ENCODE data around the gene PKD1.

The PKD1 gene

DNA sequence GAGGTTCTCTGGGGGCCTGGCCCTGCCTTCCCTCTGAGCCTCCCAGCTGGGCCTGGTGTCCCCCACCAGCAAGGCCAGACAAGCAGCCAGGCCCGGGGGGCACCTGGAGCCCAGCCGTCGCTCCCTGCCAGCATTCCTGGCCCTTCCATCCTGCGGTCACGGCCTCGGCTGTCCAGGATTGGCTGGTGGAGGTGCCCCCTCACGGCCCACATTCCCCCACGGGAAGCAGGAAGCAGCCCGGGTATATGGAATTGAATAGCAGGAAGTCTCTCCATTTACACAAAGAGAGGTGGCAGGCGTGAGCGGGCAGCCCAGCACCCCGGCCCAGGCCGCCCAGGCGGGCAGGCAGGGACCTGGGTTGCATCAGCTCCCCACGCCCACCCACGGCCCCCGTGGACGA, 34.4 kb upstream of the PKD1 start:
- DNase-seq (ENCODE audit: low read depth in 2 of 2), result no peak

DNA sequence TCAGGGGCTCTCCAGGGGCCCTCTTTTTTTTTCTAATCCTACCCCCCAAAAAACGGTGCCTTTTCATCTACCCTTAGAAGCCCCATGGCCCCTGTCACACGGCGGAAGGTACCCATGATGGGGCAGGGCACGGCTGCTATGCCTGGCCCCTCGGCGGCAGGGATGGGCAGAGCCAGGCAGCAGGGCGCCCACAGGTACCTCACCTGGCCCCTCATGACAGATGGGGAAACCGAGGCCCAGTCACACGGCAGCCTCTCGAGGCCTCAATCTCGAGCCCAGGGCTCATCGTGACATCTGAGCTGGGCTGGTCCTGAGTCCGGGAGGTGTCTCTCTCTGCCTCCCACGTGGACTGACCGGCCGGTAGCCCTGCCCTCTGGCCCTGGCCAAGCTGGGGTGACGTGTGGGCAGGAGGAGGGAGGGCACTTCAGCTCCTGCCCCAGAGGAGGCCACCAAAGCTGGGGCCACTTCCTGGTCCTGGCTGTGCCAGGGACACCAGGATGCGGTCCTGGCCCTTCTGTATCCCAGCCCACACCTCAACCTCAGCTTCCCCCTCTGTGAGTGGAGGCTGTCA, 31.5 kb upstream of the PKD1 start:
- no peak for DNase-seq (ENCODE audit: low read depth in 2 of 2)

GRCh38 chr16:2166263-2167067, 30.8 kb upstream of the PKD1 start:
- DNase-seq (ENCODE audit: low read depth in 2 of 2), result no peak

- no peak for DNase-seq (ENCODE audit: low read depth in 2 of 2)
These were observed 30.2 kb upstream of the PKD1 start for GRCh38 chr16:2165861-2166260.

GRCh38 chr16:2163211-2163881, 27.6 kb upstream of the PKD1 start:
- DNase-seq (ENCODE audit: low read depth in 2 of 2), result no peak

DNA sequence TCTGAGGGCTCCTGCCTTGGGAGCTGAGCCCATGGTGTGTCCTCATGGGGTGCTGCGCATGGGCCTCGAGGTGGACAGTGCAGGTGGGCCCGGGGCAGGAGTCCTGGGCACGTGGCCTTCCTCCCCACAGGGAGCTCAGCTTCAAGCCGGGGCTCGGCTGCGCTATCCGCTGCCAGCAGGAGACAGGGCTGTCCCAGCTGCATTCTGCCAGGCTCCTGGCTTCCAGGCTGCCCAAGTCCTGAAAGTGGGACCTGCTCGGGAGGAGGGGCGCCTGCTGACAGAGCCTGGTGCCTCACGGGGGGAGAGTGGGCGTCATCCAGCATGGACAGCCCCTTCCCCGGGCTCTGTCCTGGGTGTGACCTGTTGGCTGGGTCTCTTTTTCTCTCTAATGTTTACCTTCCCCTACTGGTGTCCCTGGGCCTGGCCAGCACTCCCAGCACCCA, 27.0 kb upstream of the PKD1 start:
- DNase-seq (ENCODE audit: low read depth in 2 of 2), result no peak

DNA sequence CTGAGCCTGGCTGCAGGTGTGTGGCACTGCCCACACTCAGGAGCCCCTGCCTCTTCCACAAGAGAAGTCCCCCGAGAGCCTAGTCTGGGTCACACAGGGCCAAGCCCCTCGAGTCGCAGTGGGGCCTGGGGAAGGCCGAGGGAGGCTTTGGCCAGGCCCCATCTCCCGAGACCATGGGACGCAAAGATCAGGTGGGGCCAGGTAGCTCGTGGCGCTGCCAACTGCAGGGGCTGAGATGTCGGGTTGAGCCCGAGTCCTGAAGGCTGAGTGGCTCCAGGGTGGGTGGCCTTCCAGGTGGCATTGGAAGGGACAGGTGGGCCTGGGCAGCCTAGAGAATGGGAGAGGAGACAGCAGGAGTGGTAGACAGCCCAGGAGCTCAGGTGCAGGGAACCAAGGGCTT, 26.2 kb upstream of the PKD1 start:
- no peak for DNase-seq (ENCODE audit: low read depth in 2 of 2)

- DNase-seq (ENCODE audit: low read depth in 2 of 2), result no peak
These were observed 25.3 kb upstream of the PKD1 start for GRCh38 chr16:2160915-2161551.

- no peak for DNase-seq (ENCODE audit: low read depth in 2 of 2)
These were observed 23.6 kb upstream of the PKD1 start for GRCh38 chr16:2159175-2159838.

GRCh38 chr16:2158262-2158638, 22.6 kb upstream of the PKD1 start:
- no peak for DNase-seq (ENCODE audit: low read depth in 2 of 2)

DNA sequence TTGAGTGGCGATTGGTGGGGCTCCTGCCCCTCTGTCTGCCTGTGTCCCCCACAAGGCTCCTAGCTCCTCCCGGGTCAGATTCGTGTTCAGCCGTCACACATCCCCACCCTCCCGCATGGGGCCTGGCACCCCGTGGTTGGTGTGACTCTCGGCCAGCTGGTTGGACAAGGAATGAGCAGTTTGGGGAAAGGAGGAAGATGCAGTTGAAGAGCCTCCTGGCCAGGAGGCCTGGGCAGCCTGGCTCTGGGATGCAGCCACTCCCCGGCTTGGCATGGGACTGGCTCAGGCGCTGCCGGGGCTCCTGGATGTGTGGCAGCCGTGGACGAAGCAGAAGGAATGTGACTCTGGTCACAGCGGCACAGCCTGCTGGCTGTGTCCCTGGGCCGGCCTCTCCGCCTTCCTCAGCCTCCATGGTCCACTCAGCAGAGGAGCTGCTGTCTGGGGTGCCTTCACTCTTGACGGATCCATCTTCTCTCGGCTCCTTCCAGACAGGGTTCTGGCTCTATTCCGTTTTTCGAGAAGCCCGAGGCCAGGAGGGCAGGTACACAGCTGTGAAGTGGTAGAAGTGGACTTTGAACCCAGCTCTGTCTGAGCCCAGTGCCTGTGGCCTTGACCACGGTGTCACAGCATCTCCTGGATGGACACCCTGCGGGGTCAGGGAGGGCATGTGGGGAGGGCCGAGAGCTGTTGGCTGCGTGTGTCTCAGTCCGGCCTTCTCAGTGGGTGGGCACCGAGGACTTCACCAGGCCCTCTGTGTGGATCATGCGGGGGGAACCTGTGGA, 22.0 kb upstream of the PKD1 start:
- DNase-seq (ENCODE audit: low read depth in 2 of 2), result no peak

DNA sequence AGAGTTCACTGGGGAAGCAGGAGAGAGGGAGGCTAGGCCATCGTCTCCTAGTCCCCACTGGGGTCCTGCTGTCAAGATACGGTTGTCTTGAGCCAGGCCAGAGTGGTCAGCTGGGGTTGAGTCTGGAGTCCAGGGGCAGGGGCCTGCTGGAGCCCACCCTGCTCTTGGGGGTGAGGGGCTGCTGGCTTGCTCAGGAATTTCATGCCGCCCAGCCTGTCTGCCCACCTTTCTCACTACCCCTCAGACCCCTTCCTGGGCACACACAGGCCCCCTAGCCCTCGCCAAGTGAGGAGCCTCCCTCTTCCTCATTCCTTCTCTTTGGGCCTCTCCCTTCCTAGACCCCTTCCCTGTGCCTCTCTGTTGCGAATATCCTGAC, 21.1 kb upstream of the PKD1 start:
- no peak for DNase-seq (ENCODE audit: low read depth in 2 of 2)

GRCh38 chr16:2155977-2156848, 20.5 kb upstream of the PKD1 start:
- no peak for DNase-seq (ENCODE audit: low read depth in 2 of 2)

GRCh38 chr16:2155091-2155950, 19.6 kb upstream of the PKD1 start, which contains the start of gene TRAF7:
Gene TRAF7 (plus strand): TSS chr16:2155782. CDS start chr16:2163921, 8,139 bp downstream.
- peak; percentile 97 for DNase-seq (ENCODE audit: low read depth in 2 of 2)

DNA sequence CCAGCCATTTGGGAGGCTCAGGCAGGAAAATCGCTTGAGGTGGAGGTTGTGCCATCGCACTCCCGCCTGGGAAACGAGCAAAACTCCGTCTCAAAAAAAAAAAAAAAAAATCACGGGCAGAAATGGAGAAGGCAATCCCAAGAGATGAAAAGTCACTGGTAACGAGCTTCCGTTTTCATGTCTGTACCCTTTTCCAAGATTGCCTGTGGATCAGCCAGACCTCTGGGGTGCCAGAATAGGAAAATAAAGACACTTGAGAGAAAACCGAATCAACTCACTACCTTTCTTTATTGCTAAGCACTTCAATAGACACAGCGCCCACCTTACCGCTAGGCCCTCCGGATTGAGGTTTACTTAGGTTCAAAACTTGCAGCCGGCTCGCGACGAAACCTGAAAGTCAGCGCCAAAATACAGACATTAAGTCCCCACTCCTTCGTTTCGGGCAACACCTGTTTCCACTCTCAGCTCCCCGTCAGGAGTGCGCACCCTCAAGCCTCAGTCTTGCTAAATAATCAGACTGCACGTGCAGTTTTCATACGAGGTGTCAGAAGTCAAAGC, 18.9 kb upstream of the PKD1 start:
- no peak for DNase-seq (ENCODE audit: low read depth in 2 of 2)

GRCh38 chr16:2152695-2153506, 17.2 kb upstream of the PKD1 start:
- DNase-seq (ENCODE audit: low read depth in 2 of 2), result no peak

- DNase-seq (ENCODE audit: low read depth in 2 of 2), result no peak
These were observed 15.7 kb upstream of the PKD1 start for GRCh38 chr16:2151188-2152091.

Measured in stimulated activated CD8-positive, alpha-beta memory T cell treated with anti-CD3 and anti-CD28 coated beads, Interleukin-15, amount 100 ng/mL, for 48 hours (primary cell).